ENCODE measurements around the gene ISCU. TPM values are rescaled to one million over a fixed set of nuclear protein-coding genes. Genes with fewer than 3 reads are reported as not detected.
"Not testable (repeated sequence)": the region's sequence is repeated elsewhere in the genome, so short reads cannot be mapped to it uniquely, and the experiment has no call there.

ISCU gene
- total RNA-seq, 1 donor from 2014 or later, result 67.9 TPM

DNA sequence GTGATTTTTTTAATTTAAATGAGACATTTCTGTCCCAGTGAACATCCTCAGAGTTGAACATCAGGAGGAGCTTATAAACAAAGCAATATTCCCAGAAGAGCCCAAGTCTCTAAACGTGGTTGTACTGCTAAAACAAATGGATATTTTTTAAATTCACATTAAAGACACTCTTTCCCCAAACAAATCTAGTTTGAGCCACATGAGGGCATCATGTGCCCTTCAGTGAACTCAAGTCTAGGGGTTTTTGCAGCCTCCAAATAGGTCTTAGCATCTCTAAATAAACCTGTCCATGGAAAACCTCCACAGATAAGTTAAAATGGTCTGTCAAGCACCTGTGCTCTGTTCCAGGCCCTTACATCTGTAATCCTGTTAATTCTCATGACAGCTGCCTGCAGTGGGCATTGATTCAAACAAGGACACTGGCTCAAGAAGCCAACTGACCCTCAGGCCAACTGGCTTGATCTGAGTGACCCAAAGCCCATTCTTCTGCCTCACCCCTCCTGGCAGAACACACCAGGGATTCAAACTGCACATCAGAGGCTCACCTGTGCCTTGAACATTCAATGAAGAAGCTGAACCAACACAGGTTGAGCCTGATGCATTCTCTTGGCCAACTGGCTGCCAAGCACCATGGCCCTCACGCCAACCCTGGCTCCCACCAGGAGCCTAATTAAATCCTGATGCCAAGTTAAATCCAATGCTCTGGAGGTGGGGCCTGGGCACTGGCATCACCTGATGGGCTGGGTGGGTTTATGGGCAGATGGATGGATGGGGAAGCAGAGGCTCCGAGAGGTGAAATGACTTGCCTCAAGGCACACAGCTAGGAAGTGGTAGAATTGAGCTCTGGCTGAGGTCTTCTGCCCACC, 8.6 kb downstream of the ISCU start:
- peak in 1 of 2 donors; percentile 31 for DNase-seq (ENCODE audit: low read depth in 2 of 2)

DNA sequence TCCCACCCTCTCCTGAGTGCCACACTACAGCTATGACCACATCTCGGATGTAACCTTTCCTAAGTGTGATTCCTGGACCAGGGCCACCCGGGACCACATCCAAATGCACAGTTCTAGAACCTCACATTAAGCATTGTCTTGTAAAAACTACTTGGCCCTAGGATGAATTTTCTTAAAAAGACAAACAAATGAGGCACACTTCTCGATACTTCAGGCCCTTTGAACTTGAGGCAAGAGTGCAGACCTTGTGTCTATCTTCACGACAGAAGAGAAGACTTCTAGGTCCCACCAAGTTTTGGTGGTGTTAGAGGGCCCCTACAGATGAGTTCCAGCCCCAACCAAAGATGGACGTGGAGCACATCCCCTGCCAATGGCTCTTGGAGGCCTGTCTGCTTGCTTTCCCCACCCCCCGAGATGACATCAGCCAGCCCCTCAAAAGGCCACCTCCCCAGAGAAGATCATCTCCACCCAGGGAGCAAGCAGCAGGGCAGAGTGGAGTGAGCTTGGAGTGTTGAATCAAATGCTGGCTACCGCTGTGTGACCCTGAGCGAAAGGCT, 9.3 kb downstream of the ISCU start:
- DNase-seq (ENCODE audit: low read depth in 2 of 2), result no peak

DNA sequence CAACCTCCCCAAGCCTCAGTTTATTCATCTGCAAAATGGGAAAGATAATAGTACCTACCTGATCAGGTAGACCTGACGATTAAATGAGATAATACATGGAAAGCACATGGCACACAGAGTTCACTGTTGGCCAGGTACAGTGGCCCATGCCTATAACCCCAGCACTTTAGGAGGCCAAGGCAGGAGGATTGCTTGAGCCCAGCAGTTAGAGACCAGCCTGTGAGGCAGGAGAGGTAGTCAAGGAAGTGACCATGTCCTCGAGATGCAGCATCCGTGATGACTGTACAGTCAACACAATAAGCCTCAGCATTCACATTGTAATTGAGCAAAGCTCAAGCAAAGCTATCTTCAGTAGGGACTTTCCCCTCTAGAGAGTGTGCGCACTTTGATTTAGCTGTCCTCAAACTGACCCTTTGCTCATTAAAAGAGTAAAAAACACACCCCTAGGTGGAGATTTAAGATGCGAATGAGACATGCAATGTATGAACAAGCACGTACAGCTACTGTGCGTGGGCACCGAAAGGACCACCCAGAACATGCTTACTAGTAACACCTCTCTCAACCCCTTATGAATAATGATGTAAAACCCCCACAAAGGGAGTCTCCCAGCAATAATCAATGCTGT, 9.9 kb downstream of the ISCU start:
- DNase-seq (ENCODE audit: low read depth in 2 of 2), result peak in 1 of 2 donors; percentile 23

DNA sequence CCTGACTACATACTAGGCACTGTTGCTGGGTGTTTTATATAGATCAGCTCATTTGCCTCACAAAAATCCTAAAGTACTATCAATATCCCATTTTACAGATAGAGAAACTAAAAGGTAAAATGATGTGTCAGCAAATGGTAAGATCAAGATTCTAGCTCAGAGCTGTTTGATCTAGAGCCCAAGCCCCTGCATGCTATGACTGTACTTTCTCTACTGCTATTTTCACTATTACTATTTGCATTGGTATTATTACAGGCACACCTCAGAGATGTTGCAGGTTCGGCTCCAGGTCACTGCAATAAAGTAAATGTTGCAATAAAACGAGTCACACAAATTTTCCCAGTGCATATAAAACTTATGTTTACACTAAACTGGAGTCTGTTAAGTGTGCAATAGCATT, 10.9 kb downstream of the ISCU start:
- no peak for DNase-seq (ENCODE audit: low read depth in 2 of 2)

DNA sequence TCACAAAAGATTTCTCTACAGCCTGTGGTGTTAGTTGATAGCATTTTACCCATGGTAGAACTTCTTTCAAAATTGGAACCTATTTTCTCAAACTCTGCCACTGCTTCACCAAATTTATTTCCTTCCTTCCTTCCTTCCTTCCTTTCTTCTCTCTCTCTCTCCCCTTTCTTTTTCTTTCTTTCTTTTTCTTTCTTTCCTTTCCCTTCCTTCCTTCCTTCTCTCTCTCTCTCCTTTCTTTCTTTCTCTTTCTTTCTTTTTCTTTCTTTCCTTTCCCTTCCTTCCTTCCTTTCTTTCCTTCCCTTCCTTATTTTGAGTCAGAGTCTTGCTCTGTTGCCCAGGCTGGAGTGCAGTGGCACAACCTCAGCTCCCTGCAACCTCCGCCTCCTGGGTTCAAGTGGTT, 11.9 kb downstream of the ISCU start:
- not testable (repeated sequence) for DNase-seq (ENCODE audit: low read depth in 2 of 2)

DNA sequence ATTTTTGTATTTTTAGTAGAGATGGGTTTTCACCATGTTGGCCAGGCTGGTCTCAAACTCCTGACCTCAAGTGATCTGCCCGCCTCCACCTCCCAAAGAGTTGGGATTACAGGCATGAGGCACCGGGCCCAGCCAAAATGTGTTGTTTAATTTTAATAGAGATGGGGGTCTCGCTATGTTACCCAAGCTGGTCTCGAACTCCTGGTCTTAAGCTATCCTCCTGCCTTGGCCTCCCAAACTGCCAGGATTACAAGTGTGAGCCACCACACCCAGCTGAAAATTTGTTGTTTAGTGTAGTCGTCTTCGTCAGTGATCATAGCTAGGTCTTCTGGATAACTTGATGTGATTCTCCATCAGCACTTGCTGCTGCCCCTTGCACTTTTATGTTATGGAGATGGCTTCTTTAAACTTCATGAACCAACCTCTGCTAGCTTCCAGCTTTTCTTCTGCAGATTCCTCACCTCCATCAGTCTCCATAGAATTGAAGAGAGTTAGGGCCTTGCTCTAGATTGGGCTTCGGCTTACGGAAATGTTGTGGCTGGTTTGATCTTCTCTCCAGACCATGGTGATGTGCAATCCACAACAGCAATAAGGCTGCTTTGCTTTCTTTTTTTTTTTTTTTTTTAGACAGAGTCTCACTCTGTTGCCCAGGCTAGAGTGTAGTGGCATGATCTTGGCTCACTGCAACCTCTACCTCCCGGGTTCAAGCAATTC, 13.0 kb downstream of the ISCU start:
- no peak for DNase-seq (ENCODE audit: low read depth in 2 of 2)

DNA sequence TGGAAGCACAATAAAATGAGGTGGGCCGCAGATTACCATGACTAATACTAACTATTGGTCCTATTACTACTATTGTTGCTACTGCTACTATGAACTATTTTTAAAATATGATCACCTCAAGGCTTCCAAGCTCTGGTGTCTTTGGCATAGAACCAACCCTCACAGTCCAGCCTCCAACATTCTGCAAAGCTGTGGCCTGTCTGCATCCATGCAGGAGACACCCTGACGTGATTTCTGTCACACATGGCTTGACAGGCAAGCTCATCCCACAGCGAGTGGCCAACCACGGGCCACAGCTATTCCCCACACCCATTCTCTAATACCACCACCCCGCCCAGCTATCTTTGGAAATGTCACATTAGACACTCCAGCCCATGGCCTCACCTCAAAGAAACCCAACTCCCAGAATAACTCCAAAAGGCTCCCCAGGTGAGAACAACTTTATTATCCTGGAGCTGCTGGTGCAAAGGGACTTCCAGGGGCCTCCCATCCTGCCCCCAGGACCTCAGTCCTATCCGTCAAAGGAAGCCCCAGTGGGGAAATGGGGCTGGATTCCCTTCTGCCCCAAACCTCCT, 14.4 kb downstream of the ISCU start:
- DNase-seq (ENCODE audit: low read depth in 2 of 2), result no peak

DNA sequence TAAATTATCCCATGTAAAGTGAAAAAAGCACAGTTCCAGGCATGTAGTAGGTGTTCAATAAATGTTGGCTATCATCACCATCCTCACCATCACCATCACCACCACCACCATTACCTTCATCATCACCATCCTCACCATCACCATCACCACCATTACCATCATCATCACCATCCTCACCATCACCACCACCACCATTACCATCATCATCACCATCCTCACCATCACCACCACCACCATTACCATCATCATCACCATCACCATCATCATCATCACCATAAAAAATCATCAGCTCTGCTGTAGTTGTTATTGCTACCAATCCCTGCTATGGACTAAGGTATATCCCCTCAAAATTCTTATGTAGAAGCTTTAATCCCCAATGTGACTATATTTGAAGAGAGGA, 15.1 kb downstream of the ISCU start:
- no peak for DNase-seq (ENCODE audit: low read depth in 2 of 2)

DNA sequence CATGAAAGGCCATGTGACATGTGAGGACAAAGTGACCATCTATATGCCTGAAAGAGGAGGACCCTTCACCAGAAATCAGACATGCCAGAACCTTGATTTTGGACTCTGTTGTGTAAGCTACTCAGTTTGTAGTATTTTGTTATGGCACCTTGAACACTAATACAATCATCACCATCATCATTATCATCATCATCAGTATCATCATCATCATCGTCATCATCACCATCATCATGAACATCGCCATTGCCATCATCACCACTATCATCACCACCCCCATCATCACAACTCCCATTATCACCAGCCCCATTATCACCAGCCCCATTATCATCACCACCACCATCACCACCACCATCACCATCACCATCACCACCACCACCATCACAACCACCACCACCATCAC, 15.9 kb downstream of the ISCU start:
- DNase-seq (ENCODE audit: low read depth in 2 of 2), result no peak

DNA sequence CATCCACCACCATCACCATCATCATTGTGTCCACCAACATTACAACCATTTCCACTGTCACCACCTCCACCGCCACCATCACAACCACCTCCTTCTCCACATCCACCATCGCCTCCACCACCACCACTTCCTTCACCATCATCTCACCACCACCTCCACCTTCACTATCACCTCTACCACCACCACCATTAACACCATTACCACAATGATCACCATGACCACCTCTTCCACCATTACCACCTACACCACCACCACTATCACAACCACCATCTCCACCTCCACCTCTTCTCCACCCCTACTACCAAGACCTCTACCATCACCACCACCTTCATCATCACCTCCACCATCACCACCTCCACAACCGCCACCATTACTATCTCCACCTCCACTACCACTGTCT, 16.4 kb downstream of the ISCU start:
- DNase-seq (ENCODE audit: low read depth in 2 of 2), result no peak

DNA sequence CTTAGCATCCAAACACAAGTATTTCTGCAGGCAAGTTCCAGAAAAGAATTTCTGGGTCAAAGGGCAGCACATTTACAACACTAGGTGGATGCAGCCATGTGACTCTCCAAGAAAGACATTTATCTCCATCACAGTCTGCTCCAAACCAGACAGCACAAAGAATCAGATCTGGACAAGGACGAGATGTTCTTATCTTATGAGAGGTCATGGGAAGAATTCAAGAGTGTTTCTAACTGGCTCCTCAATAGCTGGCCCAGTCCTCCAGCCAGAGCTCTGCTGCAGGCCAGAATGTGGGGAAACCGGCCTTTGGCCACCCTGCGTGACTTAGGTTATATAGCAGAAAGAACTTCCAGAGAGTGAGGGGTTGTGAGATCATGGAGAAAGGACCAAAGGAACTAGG, 18.1 kb downstream of the ISCU start:
- DNase-seq (ENCODE audit: low read depth in 2 of 2), result no peak

DNA sequence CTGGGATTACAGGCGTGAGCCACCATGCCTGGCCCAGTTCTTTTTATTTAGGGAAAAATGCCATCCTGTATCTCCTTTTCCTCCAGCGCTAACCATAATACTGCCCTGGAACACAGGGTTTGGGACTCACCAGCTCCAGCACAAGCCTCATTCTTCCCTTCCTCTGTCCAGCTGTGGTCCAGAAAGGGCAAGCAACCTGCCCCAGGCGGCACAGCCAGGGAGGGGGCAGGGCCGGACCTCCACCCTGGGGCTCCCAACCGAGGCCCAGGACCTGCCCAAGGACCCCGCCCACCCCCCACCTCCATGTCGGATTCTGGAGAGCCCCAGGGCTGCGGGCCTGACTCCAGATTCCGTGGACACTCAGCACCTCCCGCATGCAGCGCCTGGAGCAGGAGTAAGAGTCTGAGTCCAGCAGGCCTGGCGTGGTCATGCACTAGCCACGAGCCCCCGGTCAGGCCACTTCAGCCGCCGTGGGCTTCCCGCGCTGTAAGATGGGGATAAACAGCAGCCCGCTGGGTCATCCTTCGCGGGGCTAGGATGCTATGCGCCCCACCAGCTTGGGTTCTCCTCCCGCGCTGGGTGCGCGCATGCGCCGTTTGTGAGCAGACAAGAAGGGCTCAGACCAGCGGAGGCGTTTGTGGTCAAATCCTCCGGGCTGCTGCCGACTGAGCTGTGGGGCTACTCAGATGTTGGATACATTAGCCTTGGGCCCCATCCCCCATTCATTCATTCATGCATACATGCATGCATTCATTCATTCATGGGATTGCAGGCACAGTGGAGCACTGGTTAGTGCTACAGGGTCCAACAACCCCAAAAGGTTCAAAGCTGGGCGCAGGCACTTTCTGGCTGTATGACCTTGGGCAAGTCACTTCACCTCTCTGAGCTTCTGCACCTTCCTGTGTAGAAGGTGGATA, 19.2 kb downstream of the ISCU start:
- DNase-seq (ENCODE audit: low read depth in 2 of 2), result no peak

DNA sequence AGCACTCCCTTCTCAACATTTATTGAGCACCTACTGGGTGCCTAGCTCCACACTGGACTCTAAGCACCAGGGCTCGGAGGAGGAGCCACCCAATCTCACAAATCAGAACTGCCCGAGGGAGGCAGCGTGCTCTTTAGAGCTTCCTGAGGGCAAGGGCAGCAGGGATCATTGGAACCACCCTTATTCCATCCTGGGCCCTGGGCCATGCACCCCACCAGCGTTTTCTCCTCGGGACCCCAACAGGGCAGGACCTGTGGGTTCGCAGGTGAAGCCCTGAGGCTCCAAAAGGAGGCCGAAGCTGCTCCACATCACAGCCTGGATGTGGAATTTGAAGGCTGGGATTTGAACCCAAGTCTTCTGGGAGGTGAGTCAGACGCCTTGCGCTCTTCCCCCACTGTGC, 20.1 kb downstream of the ISCU start:
- DNase-seq (ENCODE audit: low read depth in 2 of 2), result no peak

DNA sequence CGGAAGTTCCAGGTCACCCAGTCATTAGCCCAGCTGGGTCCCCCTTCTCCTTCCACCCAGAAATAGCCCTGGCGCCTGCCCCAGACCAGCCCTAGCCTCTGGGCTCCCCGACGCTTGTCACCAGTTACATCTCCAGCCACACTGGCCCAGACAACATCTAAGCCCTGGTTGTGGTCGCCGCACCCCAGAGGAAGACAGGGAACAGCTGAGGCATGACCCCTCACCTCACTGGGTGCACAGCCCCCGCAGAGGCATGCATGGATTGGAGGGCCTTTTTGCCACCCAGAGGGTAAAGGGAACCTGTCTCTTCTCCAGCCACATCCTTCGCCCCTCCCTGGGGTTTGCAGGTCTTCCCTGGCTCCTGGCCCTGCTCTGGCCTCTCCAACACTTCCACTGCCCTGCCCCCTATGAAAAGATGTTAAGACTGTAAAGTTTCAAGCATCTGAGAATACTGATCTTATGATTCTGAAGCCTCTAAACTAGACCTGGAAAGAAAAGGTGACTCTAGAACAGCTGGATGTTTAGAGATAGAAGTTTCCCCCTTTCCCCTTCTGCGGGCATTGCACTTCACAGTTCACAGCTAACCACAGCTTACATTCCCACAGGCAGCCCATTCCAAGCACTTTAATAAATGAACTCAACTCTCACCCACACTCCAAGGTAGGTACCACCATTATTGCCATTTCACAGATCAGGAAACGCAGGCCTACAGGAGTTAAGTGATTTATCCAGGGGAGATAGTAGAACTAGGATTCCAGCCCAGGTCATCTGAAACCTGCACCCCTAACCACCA, 20.8 kb downstream of the ISCU start:
- no peak for DNase-seq (ENCODE audit: low read depth in 2 of 2)

DNA sequence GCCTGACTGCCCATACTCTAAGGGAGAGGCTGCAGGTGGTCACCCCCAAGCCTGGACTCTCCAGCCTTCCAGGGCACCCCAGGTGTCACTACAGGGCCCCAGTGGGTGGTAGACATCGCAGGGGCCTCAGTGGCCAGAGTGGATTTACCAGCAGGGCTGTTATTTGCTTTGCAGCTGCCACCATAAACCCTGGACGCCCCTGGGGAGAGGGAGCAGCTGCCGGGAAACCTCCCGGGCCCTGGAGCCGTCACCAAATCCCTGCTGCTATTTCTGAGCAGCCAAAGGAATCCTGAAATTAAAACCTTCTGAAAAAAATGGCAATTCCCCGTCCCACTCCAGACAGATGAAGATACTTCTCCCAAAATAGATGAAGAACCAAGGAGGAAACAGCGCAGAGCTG, 21.6 kb downstream of the ISCU start:
- DNase-seq (ENCODE audit: low read depth in 2 of 2), result no peak

DNA sequence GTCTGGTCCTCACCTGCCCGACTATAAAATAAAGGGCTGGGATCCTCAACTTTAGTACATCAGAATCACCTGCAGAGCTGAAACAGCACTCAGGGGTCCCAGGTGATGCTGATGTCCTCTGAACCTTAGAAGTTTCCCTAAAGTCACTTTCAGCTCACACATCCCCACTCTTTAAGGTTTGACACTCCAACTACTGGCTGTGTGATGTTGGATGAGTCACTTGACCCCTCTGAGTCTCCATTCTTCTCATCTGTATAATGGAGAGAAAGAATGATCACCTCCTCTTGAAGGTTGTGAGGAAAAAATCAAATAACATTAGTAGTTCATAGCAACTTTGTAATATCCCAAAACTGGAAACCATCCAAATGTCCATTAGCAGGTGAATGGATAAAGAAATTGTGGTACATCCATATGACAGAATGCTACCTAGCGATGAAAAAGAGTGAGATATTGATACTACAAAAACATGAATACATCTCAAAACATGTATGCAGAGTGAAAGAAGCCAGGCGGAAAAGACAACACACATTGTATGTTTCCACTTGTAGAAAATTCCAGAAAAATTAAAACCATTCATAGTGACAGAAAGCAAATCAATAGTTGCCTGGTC, 22.2 kb downstream of the ISCU start:
- no peak for DNase-seq (ENCODE audit: low read depth in 2 of 2)

DNA sequence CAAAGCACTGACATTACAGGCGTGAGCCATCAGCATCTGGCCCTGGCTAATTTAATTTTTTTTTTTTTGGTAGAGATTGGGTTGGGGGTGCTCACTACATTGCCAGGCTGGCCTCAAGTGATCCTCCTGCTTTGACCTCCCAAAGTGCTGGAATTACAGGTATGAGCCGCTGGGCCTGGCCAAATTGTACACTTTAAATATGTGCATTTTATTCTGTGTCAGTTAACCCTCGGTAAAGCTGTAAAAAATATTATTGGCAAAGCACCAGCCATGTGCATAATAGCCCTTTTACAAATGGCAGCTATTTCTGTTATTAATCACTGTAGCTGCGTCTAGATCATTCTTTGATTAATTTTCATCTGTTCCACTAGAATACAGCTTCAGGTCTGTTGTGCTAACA, 23.5 kb downstream of the ISCU start:
- no peak for DNase-seq (ENCODE audit: low read depth in 2 of 2)

DNA sequence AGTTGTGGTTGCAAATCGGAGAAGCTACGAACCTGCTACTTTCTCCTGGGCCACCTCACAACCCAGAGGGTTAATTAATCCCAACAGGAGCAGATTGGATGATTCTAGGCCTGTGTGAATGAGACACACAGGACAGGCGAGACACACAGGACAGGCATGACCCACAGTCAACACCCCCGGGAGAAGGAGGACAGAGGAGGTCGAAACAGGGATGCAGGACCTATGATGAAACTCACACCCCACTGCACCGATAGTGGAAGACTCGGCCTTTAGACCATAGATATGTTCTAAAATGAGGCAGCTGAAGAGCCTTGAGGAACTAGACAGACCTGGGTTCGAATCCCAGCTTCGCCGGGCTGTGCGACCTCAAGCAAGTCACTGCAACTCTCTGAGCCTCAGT, 23.9 kb downstream of the ISCU start:
- no peak for DNase-seq (ENCODE audit: low read depth in 2 of 2)

DNA sequence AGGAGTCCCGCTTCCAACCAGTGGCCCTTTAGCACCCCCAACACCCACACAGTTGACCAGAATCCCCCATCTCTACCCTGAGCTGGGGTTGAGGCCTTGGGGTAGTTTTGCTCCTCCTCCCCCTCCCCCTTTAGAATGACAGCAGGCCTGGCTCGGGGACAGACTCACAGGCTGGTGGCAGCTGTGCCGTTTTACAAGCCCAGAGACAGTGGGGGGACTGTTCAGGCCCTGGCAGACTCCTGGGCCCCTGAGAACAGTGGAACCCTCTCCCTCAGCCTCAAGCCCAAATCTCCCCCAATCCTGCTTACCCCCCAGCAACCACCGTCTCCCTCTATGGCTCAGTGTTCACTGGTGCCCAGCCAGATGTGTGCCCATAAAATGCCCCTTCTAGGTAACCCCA, 25.4 kb downstream of the ISCU start:
- DNase-seq (ENCODE audit: low read depth in 2 of 2), result no peak
